NCI-H1105 (cell line): Measurements from ENCODE around the gene COPA.
A peak's percentile ranks its signal among the peaks of the same experiment; 100 is the strongest.

ENCODE experiments used
- DNase-seq: peaks from one replicate; lab custom pipeline; 2025; lab: John Stamatoyannopoulos, UW

COPA gene

GRCh38 chr1:160362168-160362957 lies 19.3 kb upstream of the COPA start:
- no peak for DNase-seq

- DNase-seq, result no peak
These were observed 18.7 kb upstream of the COPA start for GRCh38 chr1:160361814-160362167.

GRCh38 chr1:160361199-160361598 lies 18.1 kb upstream of the COPA start:
- no peak for DNase-seq

GRCh38 chr1:160360227-160360695 lies 17.2 kb upstream of the COPA start:
- DNase-seq, result no peak

DNA sequence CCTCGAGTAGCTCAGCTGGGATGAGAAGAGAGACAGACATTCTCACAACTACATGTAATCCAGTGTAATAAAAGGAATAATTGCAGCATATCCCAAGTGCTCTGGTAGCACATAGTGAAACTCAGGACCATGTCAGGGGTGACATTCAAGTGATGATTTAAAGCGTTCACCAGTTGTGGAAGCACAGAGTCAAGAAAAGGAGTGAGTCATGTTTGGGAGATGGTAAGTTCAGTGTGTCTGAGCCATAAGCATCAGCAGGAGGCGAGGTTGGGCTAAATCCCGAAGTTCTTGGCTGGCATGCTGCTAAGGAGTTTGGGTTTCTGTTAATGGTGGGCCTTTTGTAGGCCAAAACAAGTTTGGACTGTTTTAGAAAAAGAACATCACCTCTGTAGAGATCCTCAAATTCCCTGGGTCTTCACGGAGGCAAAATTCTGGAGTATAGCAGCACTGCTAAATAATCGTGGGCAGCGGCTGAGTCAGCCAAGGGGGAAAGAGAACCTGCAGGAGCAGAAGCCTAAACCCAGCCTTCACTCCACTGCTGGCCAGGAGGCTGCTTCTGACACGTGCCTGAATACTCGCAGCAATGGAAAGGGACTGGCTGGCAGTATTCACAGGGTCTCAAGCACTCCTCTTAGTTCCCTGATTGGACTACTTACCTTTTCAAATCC lies 16.6 kb upstream of the COPA start:
- no peak for DNase-seq

DNA sequence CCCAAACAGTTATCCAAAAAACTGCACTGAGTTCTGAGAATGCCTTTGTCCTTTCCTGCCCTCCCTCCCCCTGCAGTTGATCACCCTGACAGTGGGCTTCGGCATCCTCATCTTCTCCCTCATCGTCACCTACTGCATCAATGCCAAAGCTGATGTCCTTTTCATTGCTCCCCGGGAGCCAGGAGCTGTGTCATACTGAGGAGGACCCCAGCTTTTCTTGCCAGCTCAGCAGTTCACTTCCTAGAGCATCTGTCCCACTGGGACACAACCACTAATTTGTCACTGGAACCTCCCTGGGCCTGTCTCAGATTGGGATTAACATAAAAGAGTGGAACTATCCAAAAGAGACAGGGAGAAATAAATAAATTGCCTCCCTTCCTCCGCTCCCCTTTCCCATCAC lies 15.0 kb upstream of the COPA start:
- no peak for DNase-seq

- no peak for DNase-seq
These were observed 14.4 kb upstream of the COPA start for GRCh38 chr1:160357286-160358002.

DNA sequence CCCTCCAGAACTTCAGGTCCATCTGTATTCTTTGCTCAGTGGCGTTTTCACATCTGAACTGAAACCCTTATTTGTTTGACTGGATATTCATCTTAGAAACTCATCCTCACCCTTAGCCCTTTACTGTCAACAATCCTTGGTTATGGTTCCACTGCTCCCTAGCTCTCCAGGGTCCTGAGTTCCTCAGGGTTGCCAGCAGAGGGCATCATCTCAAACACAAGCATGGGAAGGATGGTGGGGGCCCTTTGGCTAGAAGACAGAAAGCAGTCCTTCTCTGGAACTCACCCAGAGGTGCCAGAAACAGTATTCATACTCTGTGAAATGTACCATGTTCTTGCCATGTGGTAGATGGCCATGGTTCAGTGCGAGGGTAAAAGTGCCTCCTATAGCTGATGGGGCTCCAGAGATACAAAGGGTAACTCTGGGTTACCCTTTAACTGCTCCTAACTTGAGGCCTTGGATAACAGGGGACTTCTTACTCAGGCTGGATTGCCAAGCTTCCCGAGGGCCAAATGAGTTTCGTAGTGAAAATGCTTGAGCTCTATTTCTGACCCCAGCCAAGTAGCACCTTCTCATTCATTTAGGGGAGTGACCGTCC lies 11.4 kb upstream of the COPA start:
- peak; percentile 4 for DNase-seq

GRCh38 chr1:160353223-160353622 lies 10.2 kb upstream of the COPA start:
- no peak for DNase-seq

DNA sequence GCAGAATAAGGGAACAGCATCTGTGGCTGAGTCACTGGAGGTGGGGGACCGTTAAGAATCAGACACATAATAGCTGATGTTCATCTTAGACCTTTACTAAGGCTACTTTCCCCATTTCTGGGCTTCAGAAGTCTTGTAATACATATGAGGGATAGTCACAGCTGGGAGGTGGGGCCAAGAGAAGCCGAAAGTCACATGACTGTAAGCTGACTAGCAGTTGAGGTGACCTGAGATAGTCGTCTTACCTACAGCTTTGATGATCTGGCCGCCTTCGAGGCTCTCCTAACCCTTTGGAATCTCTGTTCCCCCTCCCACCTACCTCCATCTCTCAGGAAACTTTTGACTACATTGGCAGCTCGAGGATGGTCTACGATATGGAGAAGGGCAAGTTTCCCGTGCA lies 9.5 kb upstream of the COPA start:
- no peak for DNase-seq

DNA sequence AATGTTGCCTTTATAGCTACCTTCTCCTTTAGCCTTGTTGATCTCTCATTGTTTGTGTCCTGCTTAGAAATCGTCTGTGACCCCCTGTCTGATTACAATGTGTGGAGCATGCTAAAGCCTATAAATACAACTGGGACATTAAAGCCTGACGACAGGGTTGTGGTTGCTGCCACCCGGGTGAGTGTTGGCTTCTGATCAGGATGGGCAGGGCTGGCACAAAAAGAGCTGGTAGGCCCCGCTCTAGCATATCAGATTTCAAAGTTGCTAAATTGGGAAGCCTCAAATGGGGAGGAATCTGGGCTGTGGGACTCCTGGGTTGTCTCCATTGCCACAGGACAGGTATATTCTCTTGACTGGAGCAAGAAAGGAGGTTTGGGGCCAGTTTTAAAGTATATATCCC lies 8.6 kb upstream of the COPA start:
- DNase-seq, result no peak

GRCh38 chr1:160346958-160347357 lies 3.9 kb upstream of the COPA start:
- DNase-seq, result no peak

DNA sequence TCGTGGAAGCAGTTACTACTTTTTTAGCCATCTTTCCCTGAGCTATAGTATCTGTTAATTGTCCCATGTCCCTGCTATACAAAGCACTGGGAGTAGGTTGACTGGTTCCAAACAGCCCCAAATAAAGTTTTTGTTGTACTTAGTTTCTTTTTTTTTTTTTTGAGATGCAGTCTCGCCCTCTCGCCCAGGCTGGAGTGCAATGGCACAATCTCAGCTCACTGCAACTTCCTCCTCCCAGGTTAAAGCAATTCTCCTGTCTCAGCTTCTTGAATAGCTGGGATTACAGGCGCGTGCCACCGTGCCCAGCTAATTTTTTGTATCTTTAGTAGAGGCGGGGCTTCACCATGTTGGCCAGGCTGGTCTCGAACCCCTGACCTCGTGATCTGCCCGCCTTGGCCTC lies 3.4 kb upstream of the COPA start:
- no peak for DNase-seq

DNA sequence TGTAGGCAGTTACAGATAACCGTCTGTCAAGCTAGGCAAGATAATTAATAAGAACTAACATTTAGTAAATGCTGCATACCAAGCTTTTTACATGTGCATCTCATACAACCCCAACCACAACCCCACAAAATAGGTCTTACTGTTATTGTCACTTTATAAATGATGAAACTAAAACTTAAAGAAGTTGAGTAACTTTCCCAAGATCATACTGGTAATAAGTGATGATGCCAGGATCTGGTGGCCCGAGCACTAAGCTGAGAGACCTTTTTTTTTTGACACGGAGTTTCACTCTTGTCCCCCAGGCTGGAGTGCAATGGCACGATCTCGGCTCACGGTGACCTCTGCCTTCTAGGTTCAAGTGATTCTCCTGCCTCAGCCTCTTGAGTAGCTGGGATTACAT lies 1.9 kb upstream of the COPA start:
- DNase-seq, result no peak

- no peak for DNase-seq
These were observed 1.2 kb upstream of the COPA start for GRCh38 chr1:160344241-160344640.

GRCh38 chr1:160342526-160342925 lies 524 bp downstream of the COPA start:
- DNase-seq, result no peak

GRCh38 chr1:160340866-160341265 lies 2.2 kb downstream of the COPA start:
- no peak for DNase-seq

GRCh38 chr1:160340146-160340545 lies 2.9 kb downstream of the COPA start:
- no peak for DNase-seq

DNA sequence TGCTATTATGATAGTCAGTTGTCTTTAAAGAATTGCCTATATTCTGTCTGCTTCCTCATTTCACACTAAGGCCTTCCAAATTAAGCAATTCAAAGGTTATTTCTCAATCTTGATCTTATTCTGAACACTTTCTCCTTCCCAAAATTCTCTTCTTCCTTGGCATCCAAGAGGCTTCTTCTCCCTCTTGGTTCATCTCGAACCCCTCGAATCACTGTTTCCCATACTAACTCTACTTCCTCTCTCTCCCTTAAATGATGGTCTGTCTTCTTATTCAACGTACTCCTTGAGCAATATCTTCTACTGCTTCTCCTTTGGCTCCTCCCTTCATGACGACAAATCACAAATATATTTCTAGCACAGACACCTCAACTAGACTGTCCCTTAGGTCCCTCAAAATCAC lies 4.5 kb downstream of the COPA start:
- DNase-seq, result no peak

DNA sequence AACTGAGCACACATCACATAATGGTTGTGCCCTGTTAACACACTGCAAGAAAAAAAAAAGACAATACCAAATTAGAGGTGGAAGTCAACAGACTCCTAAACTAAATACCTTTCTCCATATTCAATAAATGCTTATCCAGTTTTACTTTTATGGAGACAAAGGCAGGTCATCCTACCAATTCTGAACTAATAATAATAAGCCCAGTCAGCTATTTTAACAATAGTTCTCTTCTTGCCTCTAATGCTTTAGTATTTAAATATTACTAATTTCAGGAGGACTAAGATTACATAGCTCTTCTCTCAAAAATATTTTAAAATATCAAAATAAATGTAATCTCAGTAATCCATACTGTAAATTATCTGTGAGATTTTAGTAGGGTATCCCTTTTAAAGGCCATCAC lies 10.5 kb downstream of the COPA start:
- DNase-seq, result no peak

- no peak for DNase-seq
These were observed 12.9 kb downstream of the COPA start for GRCh38 chr1:160330119-160330518.

GRCh38 chr1:160328184-160328583 lies 14.9 kb downstream of the COPA start:
- DNase-seq, result no peak

DNA sequence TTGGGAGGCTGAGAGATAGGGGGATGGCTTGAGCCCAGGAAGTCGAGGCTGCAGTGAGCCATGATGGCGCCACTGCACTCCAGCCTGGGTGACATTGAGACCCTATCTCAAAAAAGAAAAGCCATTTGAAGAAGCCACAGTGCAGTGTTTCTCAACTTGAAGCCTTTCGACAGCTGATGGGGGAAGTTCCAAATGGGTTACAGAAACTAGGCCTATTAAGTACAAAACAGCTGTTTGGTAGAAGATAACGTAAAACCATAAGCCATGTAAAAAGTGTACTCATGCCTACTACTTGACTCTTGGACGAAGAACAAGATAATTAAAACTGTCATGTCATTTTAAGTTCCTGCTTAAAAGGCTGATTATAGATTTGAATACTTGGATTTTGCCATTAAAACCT lies 16.6 kb downstream of the COPA start:
- no peak for DNase-seq
